Activated B cell treated with CpG ODN at 0.5 μM for 24 hours (primary cell): ENCODE results near the gene TMEM185B. TPM values are rescaled to one million over a fixed set of nuclear protein-coding genes. Genes with fewer than 3 reads are reported as not detected.
"Not testable (repeated sequence)": the region's sequence is repeated elsewhere in the genome, so short reads cannot be mapped to it uniquely, and the experiment has no call there.

Experiments used
- ATAC-seq: fragments of 200-7000 bp; cut with Tn5 transposase; one replicate; pipeline ENCODE4 v1.10.0; 2021; ENCODE audit warnings: low read depth, mild to moderate bottlenecking, moderate library complexity
- CTCF ChIA-PET: fragments of 350-600 bp; sonication (Branson Sonifier 250); formaldehyde crosslinking; loops from one replicate; lab custom pipeline; 2021; ENCODE audit warnings: antibody characterized with exemption; lab: Charles Lee
- POLR2A ChIA-PET: fragments of 350-600 bp; sonication (Branson Sonifier 250); formaldehyde crosslinking; loops from one replicate; lab custom pipeline; 2021; ENCODE audit warnings: antibody characterized with exemption; lab: Charles Lee
- DNase-seq: peaks from one replicate; pipeline ENCODE4 v3.0.0; 2022
- H3K27ac Mint-ChIP-seq: one replicate; pipeline ENCODE4 v1.8.0; 2020; ENCODE audit warnings: mixed read lengths
- H3K27me3 Mint-ChIP-seq: one replicate; pipeline ENCODE4 v1.8.0; 2021; ENCODE audit warnings: mixed read lengths
- H3K36me3 Mint-ChIP-seq: one replicate; pipeline ENCODE4 v1.8.0; 2021; ENCODE audit warnings: low read depth, mixed read lengths
- H3K4me1 Mint-ChIP-seq: one replicate; pipeline ENCODE4 v1.8.0; 2021; ENCODE audit warnings: mixed read lengths
- H3K4me3 Mint-ChIP-seq: one replicate; pipeline ENCODE4 v1.8.0; 2020; ENCODE audit warnings: mild to moderate bottlenecking, mixed read lengths
- H3K9me3 Mint-ChIP-seq: one replicate; pipeline ENCODE4 v1.8.0; 2020; ENCODE audit warnings: mixed read lengths
- CTCF ChIP-seq: fragments of 200-600 bp; IDR thresholded peaks from one replicate; pipeline ENCODE4 v1.8.0; 2022; ENCODE audit warnings: antibody characterized with exemption, mild to moderate bottlenecking
- intact Hi-C: fragments of 100-400 bp; cut with micrococcal nuclease; formaldehyde crosslinking; loops from one replicate; pipeline ENCODE4 v1.15.1; 2024
- total RNA-seq: library from RNA; stranded (reverse); gene quantifications from 2 replicates; pipeline ENCODE4 v1.2.3, GENCODE V29; 2022

The TMEM185B gene
- total RNA-seq, 1 donor from 2014 or later: 26.8 TPM

GRCh38 chr2:120260736-120261135 lies 37.5 kb upstream of the TMEM185B start:
- ChIA-PET CTCF (no interaction called here), POLR2A (interaction anchor here (2.0 kb wide), 1 partner anchor 9 kb away, joined by 6 read pairs; the partner anchor contains the start of gene RALB)
- H3K4me1 Mint-ChIP-seq: peaks cover 49% of the 10 kb centered on the region
- no peaks in the 10 kb centered on the region for H3K27me3 Mint-ChIP-seq
- ATAC-seq (no peak), DNase-seq (no peak)
- H3K9me3 Mint-ChIP-seq: no peaks in the 10 kb centered on the region
- no peak overlapping the region for H3K4me3 Mint-ChIP-seq
- peaks cover 26% of the 10 kb centered on the region for H3K36me3 Mint-ChIP-seq
- no peak for TF ChIP-seq CTCF
- intact Hi-C loops: no loop called here
- H3K27ac Mint-ChIP-seq: no peak overlapping the region

GRCh38 chr2:120259939-120260338 lies 36.7 kb upstream of the TMEM185B start:
- intact Hi-C loops, H3K9me3 Mint-ChIP-seq, ATAC-seq, H3K27me3 Mint-ChIP-seq, CTCF ChIA-PET, DNase-seq, POLR2A ChIA-PET: not testable (repeated sequence)
- peaks cover 49% of the 10 kb centered on the region for H3K4me1 Mint-ChIP-seq
- peak overlapping the region; percentile 19 for H3K27ac Mint-ChIP-seq
- peak overlapping the region; percentile 8 for H3K4me3 Mint-ChIP-seq
- H3K36me3 Mint-ChIP-seq: peaks cover 26% of the 10 kb centered on the region

- Mint-ChIP-seq H3K9me3 (no peaks in the 10 kb centered on the region), H3K27ac (no peak overlapping the region), H3K4me3 (no peak overlapping the region), H3K36me3 (peaks cover 30% of the 10 kb centered on the region), H3K27me3 (no peaks in the 10 kb centered on the region), H3K4me1 (peaks cover 56% of the 10 kb centered on the region)
- ATAC-seq: no peak
- intact Hi-C loops: no loop called here
- no peak for DNase-seq
- ChIA-PET CTCF (interaction anchor here (1.6 kb wide), 1 partner anchor 11 kb away, joined by 4 read pairs; no protein-coding TSS in a partner anchor), POLR2A (interaction anchor here (1.1 kb wide), 1 partner anchor 35 kb away, joined by 4 read pairs; the partner anchor contains the start of gene TMEM185B)
- no peak for TF ChIP-seq CTCF
Measured at GRCh38 chr2:120258196-120258595, 35.0 kb upstream of the TMEM185B start.

- no peak overlapping the region for H3K4me3 Mint-ChIP-seq
- POLR2A ChIA-PET: interaction anchor here (1.1 kb wide), 1 partner anchor 34 kb away, joined by 4 read pairs; the partner anchor contains the start of gene TMEM185B
Measured at GRCh38 chr2:120257522-120257921, 34.3 kb upstream of the TMEM185B start.

GRCh38 chr2:120256651-120257000 lies 33.4 kb upstream of the TMEM185B start:
- no peak for TF ChIP-seq CTCF
- H3K4me1 Mint-ChIP-seq: peaks cover 65% of the 10 kb centered on the region
- ChIA-PET POLR2A (no interaction called here), CTCF (no interaction called here)
- no peaks in the 10 kb centered on the region for H3K27me3 Mint-ChIP-seq
- H3K4me3 Mint-ChIP-seq: no peak overlapping the region
- DNase-seq: no peak
- H3K9me3 Mint-ChIP-seq: no peaks in the 10 kb centered on the region
- H3K36me3 Mint-ChIP-seq: peaks cover 33% of the 10 kb centered on the region
- intact Hi-C loops: no loop called here
- no peak for ATAC-seq
- H3K27ac Mint-ChIP-seq: no peak overlapping the region

More at GRCh38 chr2:120257522-120257921, 34.3 kb upstream of the TMEM185B start:
- intact Hi-C loops: no loop called here
- H3K27me3 Mint-ChIP-seq: no peaks in the 10 kb centered on the region
- DNase-seq (no peak), ATAC-seq (no peak)
- H3K4me1 Mint-ChIP-seq: peaks cover 56% of the 10 kb centered on the region
- no peak overlapping the region for H3K27ac Mint-ChIP-seq
- no peaks in the 10 kb centered on the region for H3K9me3 Mint-ChIP-seq
- no peak for TF ChIP-seq CTCF
- CTCF ChIA-PET: interaction anchor here (1.6 kb wide), 1 partner anchor 11 kb away, joined by 4 read pairs; no protein-coding TSS in a partner anchor
- peaks cover 31% of the 10 kb centered on the region for H3K36me3 Mint-ChIP-seq
